DMS153 treated with DMSO at 0.1 percent for 48 hours (cell line): ENCODE measurements around the gene KLHDC4.
"Not testable (repeated sequence)": the region's sequence is repeated elsewhere in the genome, so short reads cannot be mapped to it uniquely, and the experiment has no call there.

Experiments used
- DNase-seq: peaks from one replicate; lab custom pipeline; 2025; ENCODE audit not compliant: unreplicated experiment; lab: John Stamatoyannopoulos, UW

Gene KLHDC4

GRCh38 chr16:87765776-87766484, at the start of gene KLHDC4:
KLHDC4 (minus strand) TSS chr16:87765986; CDS start chr16:87765890, 96 bp downstream.
- DNase-seq, result peak; percentile 33

DNA sequence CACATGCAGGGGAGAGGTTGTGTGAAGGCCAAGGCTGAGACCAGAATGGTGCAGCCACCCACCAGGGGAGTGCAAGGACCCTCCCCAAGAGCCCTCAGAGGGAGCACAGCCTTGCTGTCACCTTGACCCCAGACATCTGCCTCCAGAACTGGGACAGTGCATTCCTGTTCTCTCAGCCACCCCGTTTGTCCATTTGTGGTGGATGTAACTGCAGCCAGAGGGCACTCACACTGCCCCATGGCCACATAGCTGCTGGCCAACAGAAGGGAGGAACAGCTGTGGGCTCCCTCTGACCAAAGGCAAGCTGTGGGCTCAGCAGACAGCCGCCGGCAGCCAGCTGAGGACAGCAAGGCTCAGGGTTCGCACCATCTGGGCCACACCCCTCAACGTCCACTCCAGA, 49.8 kb upstream of the KLHDC4 start:
- DNase-seq, result no peak

DNA sequence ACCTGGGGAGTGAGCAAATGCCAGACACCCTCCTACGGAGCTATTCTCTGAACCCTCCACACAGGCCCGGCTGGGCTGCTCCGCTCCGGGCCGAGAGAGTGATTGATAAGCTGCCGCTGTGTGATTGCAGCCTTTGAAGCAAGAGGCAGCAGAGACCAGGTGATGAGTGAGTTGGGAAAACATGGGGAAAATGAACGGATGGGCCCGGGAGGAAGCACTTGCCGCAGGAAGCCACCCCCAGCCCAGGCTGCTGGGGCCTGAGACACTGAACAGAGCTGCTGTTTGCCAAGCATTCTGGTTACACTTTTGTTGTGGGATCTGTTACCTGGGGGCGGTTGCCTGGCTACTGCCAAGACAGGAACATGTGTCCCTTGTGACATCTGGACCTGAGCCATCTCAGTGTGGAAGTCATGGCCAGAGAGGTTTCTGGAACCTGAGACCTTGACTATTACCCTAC, 46.4 kb upstream of the KLHDC4 start:
- peak; percentile 25 for DNase-seq

- DNase-seq, result not testable (repeated sequence)
Measured at GRCh38 chr16:87811454-87811853, 45.7 kb upstream of the KLHDC4 start.

- DNase-seq, result no peak
Measured at GRCh38 chr16:87809150-87809902, 43.5 kb upstream of the KLHDC4 start.

DNA sequence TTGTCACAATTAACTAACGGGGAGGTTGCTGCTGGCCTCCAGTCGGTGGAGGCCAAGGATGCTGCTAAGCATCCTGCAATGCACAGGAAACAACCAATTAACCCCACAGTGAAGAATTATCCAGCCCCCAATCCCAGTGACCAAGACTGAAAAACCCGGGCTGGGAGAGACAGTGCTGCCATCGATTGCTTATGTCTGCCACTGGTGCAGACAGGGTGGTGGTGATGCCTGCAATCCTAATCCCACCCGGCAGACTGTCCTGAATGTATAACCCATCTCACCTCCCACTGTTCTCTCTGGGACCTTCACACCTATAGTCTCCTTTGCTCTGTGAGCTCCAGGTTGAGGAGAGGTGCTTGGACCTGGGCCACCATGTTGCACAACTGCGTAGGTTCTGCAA, 42.3 kb upstream of the KLHDC4 start:
- DNase-seq, result no peak

- DNase-seq, result peak; percentile 98
Measured at GRCh38 chr16:87806641-87807546, 41.1 kb upstream of the KLHDC4 start.

DNA sequence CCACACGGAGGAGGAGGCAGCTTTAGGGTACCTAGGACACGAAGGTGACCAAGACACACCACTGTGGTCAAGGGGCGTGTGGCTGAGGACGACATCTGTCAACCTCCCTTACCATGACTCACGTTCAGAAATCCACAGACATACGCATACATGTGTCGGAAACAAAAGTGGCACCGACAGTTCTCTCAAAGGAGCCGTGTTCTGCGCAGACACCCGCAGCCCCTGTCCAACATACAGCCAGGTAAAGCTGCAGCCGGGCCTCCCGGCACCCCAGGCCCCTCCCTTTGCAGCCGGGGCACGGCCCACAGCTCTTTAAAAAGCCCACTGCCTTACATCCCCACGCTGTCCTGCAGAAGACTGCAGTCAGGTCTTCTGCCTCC, 40.5 kb upstream of the KLHDC4 start:
- DNase-seq, result no peak

DNA sequence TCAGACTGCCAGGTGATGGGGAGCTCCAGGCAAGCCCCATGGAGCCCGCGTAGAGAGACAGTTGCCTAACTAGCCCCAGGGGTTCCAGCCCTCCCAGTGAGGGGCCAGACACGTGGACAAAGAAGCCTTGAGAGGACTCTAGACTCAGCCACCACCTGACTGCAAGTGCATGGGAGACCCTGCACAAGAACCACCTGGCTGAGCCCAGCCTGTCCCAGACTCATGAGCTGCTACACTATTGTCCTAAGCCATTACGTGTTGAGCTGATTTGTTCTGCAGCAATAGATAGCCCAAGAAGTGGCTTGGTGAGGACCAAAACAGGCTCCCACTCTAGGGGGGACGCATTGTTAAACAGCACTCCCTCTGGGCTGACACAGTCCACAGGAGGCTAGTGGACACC, 37.6 kb upstream of the KLHDC4 start:
- no peak for DNase-seq

- no peak for DNase-seq
Measured at GRCh38 chr16:87802670-87803069, 36.9 kb upstream of the KLHDC4 start.

- no peak for DNase-seq
Measured at GRCh38 chr16:87801679-87802259, 36.0 kb upstream of the KLHDC4 start.

- no peak for DNase-seq
Measured at GRCh38 chr16:87800497-87800896, 34.7 kb upstream of the KLHDC4 start.

- DNase-seq, result no peak
Measured at GRCh38 chr16:87795336-87795735, 29.6 kb upstream of the KLHDC4 start.

DNA sequence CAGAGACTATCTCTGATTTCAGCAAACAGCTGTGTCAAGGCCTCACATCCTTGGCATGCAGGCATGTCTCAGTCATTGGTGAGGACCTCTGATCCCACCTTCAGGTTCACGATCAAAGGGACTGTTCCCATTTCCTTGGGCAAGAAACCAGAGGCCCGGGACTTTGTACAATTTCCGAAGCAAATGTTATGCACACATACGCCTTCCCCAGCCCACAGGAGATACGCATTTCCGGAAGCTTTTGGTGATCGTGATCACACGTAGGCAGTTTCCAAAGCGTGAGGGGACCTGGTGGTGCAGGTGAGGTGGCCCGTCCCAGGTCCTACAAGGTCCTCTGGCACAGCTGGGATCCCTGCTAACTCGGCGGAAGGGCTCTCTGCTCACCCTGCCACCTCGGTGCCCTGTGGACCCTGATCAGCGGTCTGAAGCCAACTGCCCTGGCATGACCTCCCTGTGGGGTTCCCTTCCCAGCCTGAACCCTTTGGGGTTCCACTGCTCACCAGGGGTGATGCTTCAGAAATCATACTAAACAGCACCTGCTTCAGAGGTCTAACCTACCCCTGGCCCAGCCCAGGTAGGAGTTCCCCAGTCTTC, 28.8 kb upstream of the KLHDC4 start:
- no peak for DNase-seq

- DNase-seq, result no peak
Measured at GRCh38 chr16:87792205-87792565, 26.4 kb upstream of the KLHDC4 start.

- DNase-seq, result no peak
Measured at GRCh38 chr16:87791295-87792204, 25.8 kb upstream of the KLHDC4 start.

DNA sequence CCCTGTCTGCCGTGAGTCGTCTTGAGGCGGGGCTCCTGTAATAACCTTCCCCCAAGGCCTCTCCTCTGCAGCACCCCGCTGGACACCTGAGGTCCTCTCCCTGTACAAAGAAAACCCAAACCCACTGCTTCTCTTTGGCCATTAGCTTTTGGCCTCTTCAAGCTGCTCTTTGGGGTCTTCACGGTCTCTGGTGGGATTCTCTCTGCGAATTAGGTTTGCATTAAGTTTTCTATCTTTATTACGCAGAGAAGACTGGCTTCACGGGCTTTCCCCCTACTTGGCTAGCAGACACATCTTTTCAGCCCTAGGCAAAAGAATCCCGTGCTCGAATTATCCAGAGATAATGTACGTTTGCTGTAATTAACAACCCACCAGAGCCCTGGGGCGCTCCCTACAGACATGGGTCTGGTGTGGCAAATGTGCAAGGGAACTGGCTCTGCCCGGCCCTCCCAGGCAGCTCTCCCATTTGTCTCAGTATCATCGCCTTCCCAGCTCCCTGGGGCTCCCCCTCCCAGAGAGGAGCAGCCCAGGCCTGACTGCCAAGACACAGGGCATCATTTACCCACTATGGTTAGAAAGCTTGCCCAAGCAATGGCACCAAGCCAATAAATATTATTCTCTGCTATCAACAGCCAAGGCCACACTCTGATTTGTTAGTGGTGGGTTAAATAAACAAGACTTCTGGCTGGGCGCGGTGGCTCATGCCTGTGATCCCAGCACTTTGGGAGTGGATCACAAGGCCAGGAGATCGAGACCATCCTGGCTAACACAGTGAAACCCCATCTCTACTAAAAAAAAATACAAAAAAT, 24.7 kb upstream of the KLHDC4 start:
- DNase-seq, result no peak

DNA sequence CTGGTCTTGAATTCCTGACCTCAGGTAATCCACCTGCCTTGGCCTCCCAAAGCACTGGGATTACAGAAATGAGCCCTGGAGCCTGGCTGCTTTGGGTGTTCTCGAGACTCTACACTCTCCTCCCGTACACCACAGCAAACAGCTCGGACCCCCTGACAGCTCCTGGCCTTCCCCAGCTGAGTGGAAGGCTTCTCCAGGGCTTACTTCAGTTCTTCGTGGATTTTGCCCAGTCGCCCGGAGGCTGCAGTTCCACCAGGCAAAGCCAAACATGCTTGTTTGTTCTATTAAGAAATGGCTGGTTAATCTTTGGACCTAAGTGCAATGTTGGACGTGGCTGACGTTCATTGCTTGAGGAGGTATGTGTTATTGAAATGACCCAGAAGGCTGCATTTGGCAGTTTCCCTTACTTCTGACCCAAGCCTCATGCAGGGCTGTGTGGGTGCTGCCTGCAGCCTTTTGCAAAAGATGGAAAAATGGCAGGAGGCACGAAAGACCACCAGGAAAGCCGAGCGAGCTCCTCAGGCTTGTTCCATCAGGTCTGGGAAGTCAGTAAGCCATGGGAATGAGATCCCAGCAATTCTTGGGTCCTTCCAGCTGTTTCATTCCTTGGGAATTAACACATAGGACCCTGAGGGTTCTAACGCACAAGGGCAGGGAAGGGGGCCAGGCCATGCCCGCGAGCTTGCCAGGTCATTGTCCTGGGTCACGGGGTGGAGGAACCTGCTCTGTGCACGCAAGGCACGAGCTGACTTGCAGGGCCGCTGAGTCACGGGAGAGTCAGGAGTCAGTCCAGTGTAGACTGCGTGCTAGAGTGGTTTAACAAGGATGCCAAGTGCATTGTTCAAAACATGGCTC, 23.9 kb upstream of the KLHDC4 start:
- DNase-seq, result no peak
